Trophoblast cell (in vitro differentiated cells and primary cell): ENCODE measurements around the gene ZNF490.

ENCODE experiments used
- DNase-seq, 2 donors: peaks; one replicate each; pipeline ENCODE4 v3.0.0-alpha.2; 2016
- H2AFZ ChIP-seq: 2 replicates; pipeline ENCODE4 v1.6.1; 2013; ENCODE audit warnings: low read length, moderate library complexity, mild to moderate bottlenecking; ENCODE audit not compliant: insufficient read depth, poor library complexity
- H2AK5ac ChIP-seq: 2 replicates; pipeline ENCODE4 v1.6.1; 2013; ENCODE audit warnings: mild to moderate bottlenecking, low read length
- H2BK120ac ChIP-seq: 2 replicates; pipeline ENCODE4 v1.6.1; 2013; ENCODE audit warnings: low read length, mild to moderate bottlenecking, moderate library complexity; ENCODE audit not compliant: insufficient read depth, poor library complexity
- H2BK12ac ChIP-seq: 2 replicates; pipeline ENCODE4 v1.6.1; 2013; ENCODE audit warnings: mild to moderate bottlenecking, low read length, moderate library complexity
- H2BK5ac ChIP-seq: 2 replicates; pipeline ENCODE4 v1.6.1; 2013; ENCODE audit warnings: low read length, low read depth, moderate library complexity, mild to moderate bottlenecking; ENCODE audit not compliant: poor library complexity
- H3K14ac ChIP-seq: 2 replicates; pipeline ENCODE4 v1.6.1; 2013; ENCODE audit warnings: mild to moderate bottlenecking, low read length
- H3K18ac ChIP-seq: 2 replicates; pipeline ENCODE4 v1.6.1; 2013; ENCODE audit warnings: mild to moderate bottlenecking, low read length
- H3K23ac ChIP-seq: 2 replicates; pipeline ENCODE4 v1.6.1; 2013; ENCODE audit warnings: low read length
- H3K27ac ChIP-seq: 2 replicates; pipeline ENCODE4 v1.5.1; 2013; ENCODE audit warnings: low read depth, mild to moderate bottlenecking, inconsistent platforms, low read length, moderate library complexity
- H3K27me3 ChIP-seq: 2 replicates; pipeline ENCODE4 v1.6.1; 2013; ENCODE audit warnings: inconsistent platforms, mild to moderate bottlenecking, low read length, moderate library complexity; ENCODE audit not compliant: insufficient read depth
- H3K36me3 ChIP-seq, 2 experiments: 1 replicate in 1 of 2; 2 replicates in 1 of 2; pipeline ENCODE4 v1.6.1; 2013; ENCODE audit warnings: low read length in 2 of 2, mild to moderate bottlenecking in 2 of 2, moderate library complexity in 1 of 2; ENCODE audit not compliant: insufficient read depth in 2 of 2, control insufficient read depth in 1 of 2
- H3K4ac ChIP-seq: 2 replicates; pipeline ENCODE4 v1.6.1; 2013; ENCODE audit warnings: low read depth, mild to moderate bottlenecking, low read length, moderate library complexity
- H3K4me1 ChIP-seq, 2 experiments: 1 replicate in 1 of 2; 2 replicates in 1 of 2; pipeline ENCODE4 v1.6.1; 2013; ENCODE audit warnings: low read length in 2 of 2, mild to moderate bottlenecking in 2 of 2, moderate library complexity in 1 of 2; ENCODE audit not compliant: insufficient read depth in 2 of 2, control insufficient read depth in 1 of 2
- H3K4me2 ChIP-seq: 2 replicates; pipeline ENCODE4 v1.6.1; 2013; ENCODE audit warnings: inconsistent platforms, mild to moderate bottlenecking, low read length, moderate library complexity
- H3K4me3 ChIP-seq: 2 replicates; pipeline ENCODE4 v1.5.1; 2013; ENCODE audit warnings: mild to moderate bottlenecking, low read depth, low read length, inconsistent platforms
- H3K79me1 ChIP-seq: one replicate; pipeline ENCODE4 v1.6.1; 2013; ENCODE audit warnings: low read length
- H3K79me2 ChIP-seq: 2 replicates; pipeline ENCODE4 v1.6.1; 2013; ENCODE audit warnings: low read length, mild to moderate bottlenecking; ENCODE audit not compliant: control insufficient read depth, insufficient read depth, poor library complexity
- H3K9ac ChIP-seq: 2 replicates; pipeline ENCODE4 v1.6.1; 2013; ENCODE audit warnings: mild to moderate bottlenecking, low read length
- H3K9me3 ChIP-seq: 2 replicates; pipeline ENCODE4 v1.6.1; 2013; ENCODE audit warnings: low read depth, mild to moderate bottlenecking, control low read depth, inconsistent platforms, low read length; ENCODE audit not compliant: insufficient read depth
- H4K12ac ChIP-seq: 2 replicates; pipeline ENCODE4 v1.6.1; 2013; ENCODE audit warnings: low read depth, mild to moderate bottlenecking, low read length, moderate library complexity
- H4K8ac ChIP-seq: 2 replicates; pipeline ENCODE4 v1.6.1; 2013; ENCODE audit warnings: low read depth, mild to moderate bottlenecking, low read length, moderate library complexity
- H4K91ac ChIP-seq: one replicate; pipeline ENCODE4 v1.6.1; 2013; ENCODE audit warnings: low read depth, mild to moderate bottlenecking, low read length, moderate library complexity
- WGBS: extraction: QIAGEN DNeasy Blood & Tissue Kit; methylation state at CpG from one replicate; pipeline ENCODE4 v1.1.7; 2013; ENCODE audit warnings: missing lambda C conversion rate; ENCODE audit not compliant: insufficient read length, insufficient coverage; ENCODE audit errors: extremely low coverage; 5-methylcytosine and 5-hydroxymethylcytosine counted together

ZNF490 gene

GRCh38 chr19:12555456-12555930 lies 55.1 kb downstream of the ZNF490 start:
- no peak overlapping the region for H3K9ac ChIP-seq
- H2BK120ac ChIP-seq, result no peak overlapping the region
- no peak overlapping the region for H3K23ac ChIP-seq
- H3K36me3 ChIP-seq, result no peaks in the 10 kb centered on the region
- no peaks in the 10 kb centered on the region for H3K9me3 ChIP-seq
- H2BK12ac ChIP-seq, result no peak overlapping the region
- no CpG with 5 or more reads among the region's 39 CpGs for WGBS
- H3K79me2 ChIP-seq, result peaks cover 7% of the 10 kb centered on the region
- no peak overlapping the region for H3K4me2 ChIP-seq
- H2AK5ac ChIP-seq, result no peak overlapping the region
- H3K4me3 ChIP-seq, result no peak overlapping the region
- H3K79me1 ChIP-seq, result peaks cover 6% of the 10 kb centered on the region
- H4K91ac ChIP-seq, result no peak overlapping the region
- DNase-seq, result no peak
- H3K27ac ChIP-seq, result no peak overlapping the region
- no peak overlapping the region for H2BK5ac ChIP-seq
- H4K12ac ChIP-seq, result no peak overlapping the region
- H3K27me3 ChIP-seq, result no peaks in the 10 kb centered on the region
- H3K4me1 ChIP-seq, result peaks cover 4% of the 10 kb centered on the region in 2 experiments
- peak overlapping the region; percentile 15 for H4K8ac ChIP-seq
- no peak overlapping the region for H3K4ac ChIP-seq
- no peak overlapping the region for H3K18ac ChIP-seq
- H3K14ac ChIP-seq, result no peak overlapping the region
- no peak overlapping the region for H2AFZ ChIP-seq

GRCh38 chr19:12551060-12551832 lies 59.4 kb downstream of the ZNF490 start, which contains the start of gene ZNF564:
ZNF564 (minus strand) TSS chr19:12551482; CDS start chr19:12551332, 150 bp downstream.
- Histone ChIP-seq H2AK5ac (peak within 1 kb of the TSS; percentile 66), H3K27me3 (no peaks in the 10 kb centered on the region), H4K8ac (peak within 1 kb of the TSS; percentile 99), H3K4ac (peak within 1 kb of the TSS; percentile 90), H2BK5ac (peak within 1 kb of the TSS; percentile 89), H3K4me1 (peaks cover 10 to 11% of the 10 kb centered on the region in 2 experiments), H3K14ac (peak within 1 kb of the TSS; percentile 98), H3K36me3 (peaks cover 2 to 6% of the 10 kb centered on the region in 2 experiments), H3K9ac (peak within 1 kb of the TSS; percentile 92), H3K18ac (peak within 1 kb of the TSS; percentile 99), H3K23ac (no peak within 1 kb of the TSS), H3K79me1 (peaks cover 6% of the 10 kb centered on the region), H3K27ac (peak within 1 kb of the TSS; percentile 99), H3K79me2 (peaks cover 12% of the 10 kb centered on the region), H2AFZ (peak within 1 kb of the TSS; percentile 92), H3K9me3 (no peaks in the 10 kb centered on the region), H4K91ac (peak within 1 kb of the TSS; percentile 97), H3K4me2 (peak within 1 kb of the TSS; percentile 76), H2BK120ac (peak within 1 kb of the TSS; percentile 95), H2BK12ac (peak within 1 kb of the TSS; percentile 23), H4K12ac (peak within 1 kb of the TSS; percentile 91), H3K4me3 (peak within 1 kb of the TSS; percentile 88)
- no CpG with 5 or more reads among the region's 49 CpGs for WGBS
- DNase-seq, result peak; percentile 93 to 95

GRCh38 chr19:12546903-12547302 lies 63.7 kb downstream of the ZNF490 start:
- Histone ChIP-seq H4K8ac (no peak overlapping the region), H3K4me2 (no peak overlapping the region), H3K4ac (no peak overlapping the region), H3K27ac (no peak overlapping the region), H3K23ac (no peak overlapping the region), H3K79me1 (peaks cover 6% of the 10 kb centered on the region), H4K12ac (no peak overlapping the region), H4K91ac (no peak overlapping the region), H3K4me3 (no peak overlapping the region), H2BK5ac (no peak overlapping the region), H2BK12ac (no peak overlapping the region), H2AFZ (no peak overlapping the region), H3K14ac (no peak overlapping the region), H3K36me3 (peaks cover 5 to 6% of the 10 kb centered on the region in 2 experiments), H3K27me3 (no peaks in the 10 kb centered on the region), H3K4me1 (peaks cover 11% of the 10 kb centered on the region in 2 experiments), H3K9ac (no peak overlapping the region), H2AK5ac (no peak overlapping the region), H2BK120ac (no peak overlapping the region), H3K18ac (no peak overlapping the region), H3K9me3 (peaks cover 1% of the 10 kb centered on the region), H3K79me2 (peaks cover 12% of the 10 kb centered on the region)
- DNase-seq, result no peak
- no CpG with 5 or more reads among the region's 2 CpGs for WGBS

- H2AFZ ChIP-seq, result no peak overlapping the region
- no peak overlapping the region for H2AK5ac ChIP-seq
- no peak for DNase-seq
- H3K4me1 ChIP-seq, result peaks cover 11% of the 10 kb centered on the region in 2 experiments
- H2BK12ac ChIP-seq, result no peak overlapping the region
- no peak overlapping the region for H3K27ac ChIP-seq
- H3K4me2 ChIP-seq, result no peak overlapping the region
- H3K9me3 ChIP-seq, result peaks cover 1% of the 10 kb centered on the region
- H4K12ac ChIP-seq, result no peak overlapping the region
- no peak overlapping the region for H4K8ac ChIP-seq
- no peak overlapping the region for H2BK5ac ChIP-seq
- no peak overlapping the region for H3K4me3 ChIP-seq
- H3K36me3 ChIP-seq, result peaks cover 7 to 8% of the 10 kb centered on the region in 2 experiments
- H3K27me3 ChIP-seq, result no peaks in the 10 kb centered on the region
- H3K23ac ChIP-seq, result no peak overlapping the region
- no peak overlapping the region for H3K18ac ChIP-seq
- no peak overlapping the region for H3K9ac ChIP-seq
- no peak overlapping the region for H3K4ac ChIP-seq
- H3K79me2 ChIP-seq, result peaks cover 10% of the 10 kb centered on the region
- H2BK120ac ChIP-seq, result no peak overlapping the region
- H3K14ac ChIP-seq, result no peak overlapping the region
- H4K91ac ChIP-seq, result no peak overlapping the region
- H3K79me1 ChIP-seq, result peaks cover 4% of the 10 kb centered on the region
- no CpG with 5 or more reads among the region's 5 CpGs for WGBS
Observed at GRCh38 chr19:12546068-12546467, 64.5 kb downstream of the ZNF490 start.
